DMS53 treated with DMSO at 0.1 percent for 48 hours (cell line): ENCODE results near the gene CDK5R2.

Source experiments
- DNase-seq: peaks from one replicate; lab custom pipeline; 2025; ENCODE audit not compliant: unreplicated experiment; lab: John Stamatoyannopoulos, UW

CDK5R2 gene

DNA sequence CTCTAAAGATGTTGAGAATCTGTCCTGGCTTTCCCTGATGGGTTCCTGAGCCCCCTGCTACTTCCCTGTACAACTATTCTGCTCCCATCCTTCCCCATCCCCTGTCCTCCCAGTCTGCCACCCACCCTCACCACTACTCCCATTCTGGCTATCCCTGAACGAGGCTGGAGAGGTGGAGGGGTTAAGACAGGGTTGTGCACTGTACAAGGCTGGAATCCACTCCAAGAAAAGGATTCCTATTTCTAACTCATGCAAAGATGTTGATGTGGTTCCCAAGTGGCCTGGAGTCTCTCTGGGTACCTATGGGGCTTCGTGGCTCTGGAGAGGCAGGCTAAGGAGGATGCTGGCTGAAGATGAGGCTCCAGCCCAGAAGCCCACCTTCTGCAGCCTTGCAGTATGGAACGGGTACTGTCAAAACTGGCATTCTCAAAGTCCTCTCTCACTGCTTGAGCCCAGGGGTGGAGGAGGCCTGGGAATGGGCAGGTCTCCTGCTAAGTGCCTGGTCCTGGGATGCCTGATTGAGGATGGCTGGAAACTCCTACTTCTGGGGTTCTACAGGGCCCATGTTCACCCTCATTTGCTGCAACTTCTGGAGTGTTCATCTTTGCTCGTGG is 26.8 kb downstream of the CDK5R2 start:
- no peak for DNase-seq

DNA sequence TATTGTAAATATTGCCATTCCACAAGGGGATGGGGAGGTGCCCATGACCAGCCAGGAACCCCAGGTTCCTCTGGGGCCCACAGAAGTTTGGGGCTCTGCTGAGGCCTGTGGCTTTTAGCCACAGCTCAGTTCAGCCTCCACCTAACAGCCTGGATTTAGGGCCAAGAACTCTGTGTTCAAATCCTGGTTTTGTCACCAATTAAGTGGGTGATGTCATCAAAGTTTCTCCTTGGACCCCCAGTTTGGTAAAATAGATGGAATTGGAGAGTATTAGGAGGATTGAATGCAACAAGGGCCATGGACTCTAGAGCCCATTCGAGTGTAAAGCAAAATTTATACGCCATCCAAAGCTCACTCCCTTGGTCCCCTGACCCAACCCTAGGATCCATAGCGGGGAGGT is 28.7 kb downstream of the CDK5R2 start:
- no peak for DNase-seq

DNA sequence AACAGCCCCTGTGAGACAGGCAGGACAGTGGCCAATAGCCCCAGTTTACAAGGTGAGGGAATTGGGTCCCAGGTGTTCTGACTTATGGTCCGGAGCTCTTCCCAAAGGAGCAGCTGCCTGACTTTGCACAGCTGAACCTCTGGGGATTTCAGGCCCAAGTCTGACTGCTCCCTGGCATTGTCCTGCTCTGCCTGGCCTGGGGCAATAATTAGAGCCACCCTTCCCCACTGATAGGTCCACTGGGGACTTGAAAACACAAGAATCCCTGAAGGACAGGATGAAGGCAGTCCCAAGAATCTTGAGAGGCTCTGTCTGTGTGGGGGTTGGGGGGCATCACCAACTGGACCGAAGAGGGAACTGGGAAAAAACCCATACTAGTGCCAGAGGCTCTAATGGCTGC is 29.2 kb downstream of the CDK5R2 start:
- DNase-seq, result no peak

DNA sequence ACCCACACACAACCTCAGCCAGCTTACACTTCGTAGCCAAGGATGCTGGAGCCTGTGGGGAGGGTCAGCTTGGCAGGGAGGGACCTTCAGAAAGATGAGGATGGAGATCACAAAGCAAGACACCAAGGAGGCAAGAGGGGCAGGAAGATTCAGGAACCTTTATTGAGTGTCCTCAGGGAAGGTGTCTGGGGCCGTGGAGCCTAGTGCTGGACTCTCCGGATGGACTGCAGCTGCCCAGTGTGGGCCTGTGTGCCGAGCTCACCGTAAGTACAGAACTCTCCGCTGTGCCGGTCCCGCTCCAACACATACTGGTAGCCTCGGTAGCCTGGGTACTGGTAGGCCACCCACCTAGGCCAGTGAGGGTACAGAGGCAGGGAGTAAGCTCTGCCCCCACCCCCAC is 30.6 kb downstream of the CDK5R2 start:
- DNase-seq, result no peak

DNA sequence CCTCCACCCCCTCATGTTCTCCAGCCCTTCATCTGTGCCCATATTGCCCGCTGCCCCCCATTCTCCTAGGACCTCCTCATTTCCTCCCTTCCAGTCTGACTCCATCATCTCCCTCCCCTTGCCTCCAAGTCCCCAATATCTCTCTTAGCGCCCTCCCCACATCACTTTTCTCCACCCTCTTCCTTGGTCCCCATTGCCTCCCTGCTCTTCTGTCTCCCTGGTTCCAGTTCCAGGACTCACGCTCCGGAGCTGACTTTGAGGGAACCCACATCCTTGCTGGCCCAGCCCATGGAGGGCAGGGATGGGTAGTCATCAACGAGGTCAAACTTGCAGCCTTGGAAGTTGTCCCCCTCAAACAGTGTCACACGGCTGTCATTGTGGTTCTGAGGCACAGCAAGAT is 31.1 kb downstream of the CDK5R2 start:
- no peak for DNase-seq

DNA sequence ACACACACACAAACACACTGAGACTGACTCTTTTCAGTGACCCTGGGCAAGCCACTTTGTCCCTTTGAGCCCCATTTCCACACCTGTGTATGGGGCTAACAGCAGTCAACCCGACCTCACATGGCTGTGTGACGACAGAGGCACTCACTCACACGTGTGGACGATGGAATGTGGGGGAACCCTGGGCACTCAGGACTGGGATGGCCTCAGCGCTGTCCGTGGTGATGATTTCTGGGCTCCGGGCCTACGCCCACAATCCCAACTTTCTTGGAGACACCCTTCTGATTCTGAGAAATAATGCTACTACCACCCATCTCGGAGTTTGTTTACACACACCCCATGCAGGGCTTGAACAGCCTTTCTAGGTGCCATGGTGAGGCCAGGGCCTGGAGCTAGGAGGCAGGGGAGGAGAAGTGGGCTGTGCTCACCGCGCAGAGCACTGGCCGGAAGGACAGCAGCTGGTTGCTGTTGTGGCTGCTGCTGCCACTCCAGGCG is 32.3 kb downstream of the CDK5R2 start:
- no peak for DNase-seq

DNA sequence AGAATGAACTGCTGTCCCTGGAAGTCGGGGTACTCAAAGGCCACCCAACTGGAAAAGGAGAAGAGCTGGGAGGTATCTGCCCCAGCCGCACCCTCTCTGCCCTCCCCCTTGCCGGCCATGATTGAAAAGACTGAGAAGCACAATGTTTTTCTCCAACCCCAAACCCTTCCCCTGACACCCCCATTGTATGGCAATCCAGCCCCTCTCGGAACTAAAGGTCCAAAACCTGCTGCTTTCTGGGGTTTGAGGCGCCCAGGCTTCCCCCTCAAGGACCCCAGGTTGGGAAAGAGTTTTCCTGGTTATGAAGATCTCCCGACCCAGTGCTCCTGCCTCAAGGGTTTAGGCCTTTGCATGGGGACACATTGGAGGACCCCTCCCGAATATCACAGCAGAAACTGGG is 32.7 kb downstream of the CDK5R2 start:
- no peak for DNase-seq

DNA sequence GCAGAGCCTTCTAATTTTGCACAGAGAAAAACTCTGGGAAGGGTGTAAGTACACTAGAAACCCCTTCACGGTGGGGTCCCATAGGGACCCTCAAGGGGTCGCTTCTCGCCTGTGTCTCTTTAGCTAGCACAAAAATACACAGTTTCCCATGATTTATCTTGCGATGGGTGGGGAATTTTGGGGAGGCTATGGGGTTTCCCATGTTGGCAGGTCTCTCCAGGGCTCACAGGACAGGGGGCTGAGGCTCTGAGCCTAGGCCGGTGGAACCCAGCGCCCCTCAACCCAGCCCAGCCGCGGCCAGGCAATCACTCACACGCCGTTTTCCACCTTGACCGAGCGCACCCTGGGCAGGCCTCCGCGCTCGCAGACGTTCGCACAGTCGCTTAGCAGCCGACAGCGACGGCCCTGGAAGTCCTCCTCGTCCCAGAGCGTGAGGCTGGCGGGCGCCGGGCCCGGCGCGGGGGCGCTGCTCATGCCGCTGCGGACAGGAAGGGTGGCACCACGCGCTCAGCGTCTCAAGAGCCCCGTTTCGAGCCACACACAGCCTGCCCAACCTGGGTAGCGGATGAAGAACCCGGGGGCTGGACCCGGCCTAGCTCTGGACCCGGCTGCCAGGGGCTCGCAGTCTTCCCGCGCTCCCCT is 33.4 kb downstream of the CDK5R2 start:
- DNase-seq, result no peak

DNA sequence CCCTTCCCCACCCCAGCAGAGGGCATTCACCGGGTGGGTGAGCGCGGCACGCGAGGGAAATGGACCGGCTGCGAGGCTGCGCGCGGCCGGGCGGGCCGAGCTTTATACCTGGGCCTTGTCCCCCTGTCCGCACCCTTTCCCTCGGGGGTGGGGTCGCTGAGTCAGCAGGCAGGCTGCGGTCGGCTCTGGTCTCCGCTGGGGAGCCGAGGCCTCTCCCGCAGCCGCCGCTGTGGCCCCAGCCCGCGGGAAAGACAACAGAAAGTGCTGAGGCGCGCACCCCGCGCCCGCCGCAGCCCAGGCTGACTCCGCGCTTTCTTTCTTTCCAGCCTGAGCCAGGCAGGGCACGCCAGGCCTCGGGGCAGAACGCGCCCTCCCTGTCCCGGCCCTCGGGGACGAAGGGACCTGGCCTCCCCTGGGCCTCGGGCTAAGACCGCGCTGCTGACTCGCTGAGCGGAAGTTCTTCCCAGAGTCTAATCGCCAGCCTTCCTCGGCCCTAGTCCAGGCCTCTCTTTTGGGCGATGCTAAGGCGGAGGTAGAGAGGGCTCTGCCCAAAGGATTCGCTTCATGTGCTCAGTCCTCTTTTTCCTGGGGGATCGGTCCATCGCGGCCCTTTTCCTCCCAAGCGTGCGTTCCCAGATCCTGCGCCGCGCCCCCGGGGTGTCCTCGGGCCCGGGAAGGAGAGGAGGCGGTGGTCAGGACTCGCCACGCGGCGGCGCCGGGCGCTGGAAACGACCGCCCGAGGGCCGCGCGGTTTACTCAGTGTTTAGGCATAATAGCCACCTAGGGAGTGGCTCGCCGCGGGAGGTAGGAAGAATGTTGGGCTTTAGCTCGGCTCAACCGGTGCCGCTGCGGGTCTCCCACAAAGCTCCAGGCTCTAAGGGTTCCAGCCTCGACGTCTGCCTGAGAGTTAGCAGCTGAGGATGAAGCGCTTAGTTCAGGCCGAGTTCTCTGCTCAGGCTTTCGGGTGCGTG is 34.2 kb downstream of the CDK5R2 start, which contains the start of gene CRYBA2:
Gene CRYBA2 (minus strand): TSS at position 78 of the 971 bp plus-strand sequence. CDS start 246 bp downstream, outside the sequence.
- DNase-seq, result peak; percentile 26

DNA sequence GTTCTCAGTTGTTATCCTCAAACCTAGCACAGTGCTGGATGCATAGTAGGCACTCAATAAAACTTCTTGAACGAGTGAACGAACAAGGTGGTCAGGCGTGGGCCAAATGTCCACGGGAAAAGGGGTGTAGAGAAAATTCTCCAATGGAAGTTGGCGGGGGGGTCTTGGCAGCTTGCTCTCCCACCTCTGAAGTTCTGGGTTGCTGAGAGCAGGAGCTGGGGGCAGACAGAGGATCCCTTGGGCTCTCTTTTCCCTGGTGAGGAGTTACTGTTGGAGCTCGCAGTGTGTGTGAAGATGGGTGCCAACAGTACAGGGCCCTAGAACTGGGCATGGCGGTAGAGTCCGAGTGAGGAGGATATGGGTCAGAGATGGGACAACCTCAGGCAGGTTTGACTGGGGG is 36.1 kb downstream of the CDK5R2 start:
- no peak for DNase-seq

DNA sequence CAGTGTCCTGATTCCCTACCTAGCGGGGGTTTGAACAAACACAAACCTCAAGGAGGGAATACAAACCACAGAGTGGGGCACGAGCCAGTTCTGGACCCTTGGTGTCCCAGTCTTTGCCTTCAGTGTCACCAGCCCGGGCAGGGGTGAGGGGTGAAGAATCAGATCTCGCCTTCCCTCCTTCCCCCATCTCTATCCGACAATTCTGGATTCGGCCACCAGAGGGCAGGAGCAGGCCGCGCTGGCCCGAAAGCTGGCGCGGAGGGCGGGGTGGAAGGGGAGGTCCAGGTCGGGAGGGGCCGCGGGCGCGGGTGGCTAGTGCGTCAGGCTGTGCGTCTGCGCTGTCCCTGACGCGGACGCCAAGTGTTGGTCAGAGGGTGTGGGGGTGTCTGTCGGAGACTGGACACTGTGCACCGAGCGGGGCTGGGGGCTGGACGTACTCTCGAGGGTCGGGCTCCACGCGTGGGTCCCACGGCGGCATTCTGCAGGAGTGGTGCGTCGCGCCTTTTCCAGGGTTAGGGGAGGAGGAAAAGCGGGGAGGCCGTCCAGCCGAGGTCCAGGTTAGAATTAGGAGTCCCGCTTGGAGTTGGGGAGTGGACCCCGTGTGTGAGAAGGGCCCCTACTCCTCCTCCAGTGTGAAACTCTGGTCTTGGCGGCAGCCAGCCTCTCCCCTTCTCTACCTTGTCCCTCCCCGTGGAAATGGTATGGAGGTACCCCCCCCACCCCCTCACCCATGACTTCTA is 36.7 kb downstream of the CDK5R2 start:
- peak; percentile 70 for DNase-seq

DNA sequence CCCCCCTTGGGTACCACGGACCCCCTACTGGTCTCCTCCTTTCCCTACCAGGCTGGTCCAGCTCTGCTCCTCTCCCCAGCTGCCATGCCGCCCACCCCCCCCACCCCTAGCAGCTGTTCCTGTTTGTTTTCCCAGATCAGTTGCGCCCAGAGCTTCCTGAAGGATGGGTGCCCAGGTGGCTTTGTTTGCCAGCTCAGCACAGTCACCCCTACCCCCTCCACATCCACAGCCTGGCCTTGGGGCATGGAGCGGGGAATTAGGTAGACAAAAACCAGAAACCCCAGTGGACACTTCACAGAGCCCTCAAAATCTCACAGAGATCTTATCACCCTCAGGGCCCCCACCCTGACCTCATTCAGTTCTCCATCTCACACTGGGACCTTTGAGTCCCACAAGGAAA is 37.5 kb downstream of the CDK5R2 start:
- peak; percentile 66 for DNase-seq

DNA sequence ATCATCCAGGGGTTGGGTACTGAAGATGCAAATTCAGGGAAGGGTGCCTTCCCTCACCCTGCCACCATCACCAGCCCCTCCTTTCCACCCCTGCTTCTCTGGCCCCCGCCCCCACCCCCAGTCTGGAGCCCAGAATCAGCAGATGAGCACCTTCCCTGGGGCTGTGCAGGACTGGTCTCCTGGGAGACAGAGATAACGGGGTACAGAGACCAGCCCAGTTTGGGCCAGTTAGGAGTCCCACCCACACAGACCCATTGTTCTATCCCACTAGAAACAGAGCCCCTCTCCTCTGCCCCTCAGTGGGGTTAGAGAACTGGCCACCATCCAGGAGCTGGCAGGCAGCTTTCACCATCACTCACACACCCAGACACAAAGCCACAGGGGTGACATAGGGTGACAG is 38.3 kb downstream of the CDK5R2 start:
- DNase-seq, result no peak

DNA sequence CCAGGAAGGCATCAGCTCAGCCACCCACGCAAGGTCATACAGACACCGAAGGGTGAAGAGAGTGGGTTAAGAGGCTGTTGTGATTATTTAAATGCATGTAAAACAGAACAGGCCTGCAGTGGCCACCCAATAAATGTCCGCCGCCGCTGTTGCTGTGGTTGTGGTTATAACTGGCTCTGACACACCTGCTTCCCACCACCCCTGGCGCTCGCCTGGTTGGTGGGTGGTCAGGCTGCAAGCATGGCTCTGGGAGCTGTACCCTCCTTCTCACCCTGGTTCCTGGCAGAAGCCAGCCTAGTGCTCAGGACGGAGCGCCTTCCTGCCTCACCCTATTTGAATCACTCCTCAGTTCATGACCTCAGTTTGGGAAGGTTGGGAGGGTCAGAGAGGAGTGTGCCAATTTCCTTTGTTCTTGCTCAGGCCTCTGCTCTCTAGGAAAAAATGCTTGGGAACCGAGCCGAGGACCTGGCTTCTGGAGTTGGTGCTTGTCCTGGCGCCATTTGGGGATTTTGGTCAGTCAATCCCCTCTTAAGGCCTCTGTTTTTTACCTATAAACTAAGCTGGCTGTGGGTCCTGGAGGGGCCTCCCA is 39.0 kb downstream of the CDK5R2 start:
- DNase-seq, result peak; percentile 27

DNA sequence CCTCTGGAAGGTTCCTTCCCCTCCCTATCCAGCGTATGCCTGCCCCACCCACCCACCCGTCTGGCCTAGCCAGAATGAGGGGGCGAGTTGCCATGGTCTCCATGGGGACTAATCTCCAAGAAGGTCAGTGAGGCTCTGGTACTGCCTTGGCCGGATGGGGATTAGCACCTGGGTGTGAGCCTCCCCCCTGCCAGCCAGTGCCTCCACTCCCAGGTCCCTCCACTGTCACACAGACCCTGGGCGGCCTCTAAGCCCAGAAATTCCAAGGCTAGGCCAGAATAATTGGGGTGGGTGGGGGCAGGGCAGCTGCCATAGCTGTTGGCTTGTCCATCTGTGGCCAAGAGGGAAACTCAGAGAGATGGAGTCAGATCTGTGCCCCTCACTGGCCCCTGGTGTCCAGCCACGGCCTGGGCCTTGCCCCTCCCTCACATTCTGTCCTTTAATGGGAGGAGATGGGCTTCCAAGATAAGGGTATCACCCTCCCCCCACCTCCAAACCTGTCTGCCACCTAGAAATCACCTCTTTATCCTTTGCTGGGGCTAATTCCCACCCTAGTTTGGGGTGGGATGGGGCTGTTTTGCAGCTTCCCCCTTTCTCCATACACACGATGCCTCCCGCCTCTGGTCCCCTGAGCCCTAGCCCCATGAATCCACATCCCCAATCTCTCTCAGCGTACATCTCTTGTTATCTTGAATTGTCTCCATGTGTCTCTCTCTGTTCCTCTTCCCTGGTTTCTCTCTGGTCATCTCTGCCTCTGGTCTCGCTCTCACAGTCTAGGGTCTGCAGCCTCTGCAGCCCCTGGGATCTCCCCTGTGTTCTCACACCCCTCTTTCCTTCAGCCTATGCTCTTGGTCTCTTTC is 39.8 kb downstream of the CDK5R2 start:
- no peak for DNase-seq

DNA sequence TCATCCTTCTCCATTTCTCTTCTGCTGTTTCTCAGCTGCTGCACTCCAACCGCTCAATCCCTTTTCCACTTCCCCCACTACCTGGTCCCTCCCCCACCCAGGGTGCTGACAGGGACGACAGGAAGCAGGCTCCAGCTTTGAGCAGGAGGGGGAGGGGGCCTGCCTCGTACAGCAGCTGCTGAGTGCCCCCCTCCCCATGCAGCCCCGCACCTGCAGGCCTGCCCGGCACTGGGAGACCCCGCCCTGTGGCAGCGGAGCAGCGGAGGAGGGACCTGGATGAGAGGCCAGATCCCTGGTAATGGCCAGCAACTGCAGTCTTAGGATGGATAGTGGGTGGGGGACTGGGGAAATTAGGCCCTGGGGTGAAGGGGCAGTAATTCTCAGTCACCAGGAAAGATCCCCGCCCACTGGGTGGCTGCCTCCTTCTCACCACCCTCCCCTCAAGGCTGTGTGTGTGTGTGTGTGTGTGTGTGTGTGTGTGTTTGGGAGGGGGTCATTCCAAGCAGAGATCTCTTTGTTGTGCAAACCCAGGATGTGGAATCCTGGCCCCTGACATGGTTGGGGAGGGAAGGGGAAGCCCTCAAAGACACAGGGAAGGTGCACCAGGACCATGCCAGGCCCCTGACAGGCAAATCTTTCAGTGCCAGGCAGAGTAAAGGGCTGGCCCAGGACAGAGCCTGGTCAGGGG is 40.6 kb downstream of the CDK5R2 start:
- peak; percentile 86 for DNase-seq

DNA sequence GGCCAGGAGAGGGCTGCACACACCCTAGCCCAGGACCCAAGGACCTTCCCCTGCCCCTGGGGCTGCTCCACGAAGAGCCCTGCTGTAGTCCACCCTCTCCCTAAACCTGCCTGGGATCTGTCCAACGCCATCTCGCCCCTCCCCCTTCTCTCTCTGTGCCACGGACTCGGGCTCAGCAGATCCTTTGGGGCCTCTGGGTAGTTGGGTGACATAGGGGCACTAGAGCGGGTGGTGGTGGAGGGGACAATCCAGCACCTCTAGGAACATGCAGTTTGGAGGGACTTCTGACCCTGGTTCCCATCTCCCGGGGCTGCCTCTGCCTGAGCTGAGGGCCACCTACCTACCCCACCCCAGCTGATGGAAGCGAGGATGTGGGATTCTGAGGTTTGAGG is 41.1 kb downstream of the CDK5R2 start:
- DNase-seq, result peak; percentile 58

DNA sequence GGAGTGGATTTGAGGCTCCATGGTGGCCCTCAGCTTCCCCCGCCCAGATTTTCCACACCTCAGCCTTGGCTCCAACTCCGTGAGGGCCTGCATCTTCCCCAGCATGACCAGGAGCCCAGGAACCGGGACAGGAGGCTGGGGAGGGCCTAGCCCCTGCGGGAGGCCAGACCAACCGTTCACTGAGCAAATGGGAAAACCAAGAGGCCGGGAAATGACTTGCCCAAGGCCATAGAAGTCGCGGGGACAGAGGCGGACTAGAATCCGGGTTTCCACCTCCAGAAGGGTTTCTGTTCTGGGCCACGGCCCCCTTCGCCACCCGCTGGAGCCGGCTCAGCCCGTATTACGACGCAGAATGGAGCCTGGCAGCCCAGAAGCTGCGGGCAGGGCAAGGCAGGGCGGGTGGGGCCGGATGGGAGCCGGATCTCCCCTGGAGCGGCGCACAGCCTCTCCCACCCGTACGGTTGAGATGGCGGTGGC is 41.7 kb downstream of the CDK5R2 start:
- DNase-seq, result no peak
